ENCODE data around the gene NPBWR2.

The NPBWR2 gene, protein sequence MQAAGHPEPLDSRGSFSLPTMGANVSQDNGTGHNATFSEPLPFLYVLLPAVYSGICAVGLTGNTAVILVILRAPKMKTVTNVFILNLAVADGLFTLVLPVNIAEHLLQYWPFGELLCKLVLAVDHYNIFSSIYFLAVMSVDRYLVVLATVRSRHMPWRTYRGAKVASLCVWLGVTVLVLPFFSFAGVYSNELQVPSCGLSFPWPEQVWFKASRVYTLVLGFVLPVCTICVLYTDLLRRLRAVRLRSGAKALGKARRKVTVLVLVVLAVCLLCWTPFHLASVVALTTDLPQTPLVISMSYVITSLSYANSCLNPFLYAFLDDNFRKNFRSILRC

DNA sequence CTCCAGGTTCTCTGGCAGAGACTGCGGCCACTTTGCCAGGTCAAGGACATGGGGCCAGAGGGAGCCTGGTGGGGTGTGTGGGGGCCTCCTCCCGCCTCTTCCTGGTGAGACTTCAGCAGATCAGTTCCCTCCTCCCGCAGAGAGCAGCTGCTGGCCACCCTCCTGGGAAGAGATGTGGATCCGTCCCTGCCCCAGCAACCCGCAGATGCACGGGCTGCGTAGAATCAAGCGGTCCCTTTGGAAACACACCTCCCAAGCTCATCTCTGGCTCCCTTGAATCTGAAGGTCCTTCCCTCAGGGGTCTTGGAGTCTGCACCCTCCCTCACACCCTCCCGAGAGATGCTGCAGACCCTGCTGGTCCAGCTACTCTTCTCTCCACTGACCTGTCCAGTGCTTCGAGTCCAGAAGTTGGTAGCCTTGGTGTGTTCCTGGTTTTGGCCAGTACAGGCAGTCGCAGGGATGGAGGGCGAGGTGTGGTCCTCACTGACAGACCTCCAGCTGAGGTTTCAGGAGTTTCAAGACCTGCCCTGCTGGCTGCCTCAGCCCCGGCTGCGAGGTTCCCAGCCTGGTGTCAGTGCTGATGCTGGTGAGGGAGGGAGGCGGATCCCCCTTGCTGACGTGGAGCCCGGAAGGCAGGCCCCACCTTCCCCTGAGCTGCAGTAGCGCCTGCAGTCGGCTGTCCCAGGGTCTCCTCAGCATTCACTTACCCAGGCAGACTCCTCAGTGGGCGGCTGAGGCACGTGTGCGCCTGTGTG is at the start of gene NPBWR2:
Gene NPBWR2 (minus strand): TSS at position 585 of the 755 bp plus-strand sequence. CDS start 734 bp downstream, outside the sequence.
- peak; percentile 24 for DNase-seq

DNA sequence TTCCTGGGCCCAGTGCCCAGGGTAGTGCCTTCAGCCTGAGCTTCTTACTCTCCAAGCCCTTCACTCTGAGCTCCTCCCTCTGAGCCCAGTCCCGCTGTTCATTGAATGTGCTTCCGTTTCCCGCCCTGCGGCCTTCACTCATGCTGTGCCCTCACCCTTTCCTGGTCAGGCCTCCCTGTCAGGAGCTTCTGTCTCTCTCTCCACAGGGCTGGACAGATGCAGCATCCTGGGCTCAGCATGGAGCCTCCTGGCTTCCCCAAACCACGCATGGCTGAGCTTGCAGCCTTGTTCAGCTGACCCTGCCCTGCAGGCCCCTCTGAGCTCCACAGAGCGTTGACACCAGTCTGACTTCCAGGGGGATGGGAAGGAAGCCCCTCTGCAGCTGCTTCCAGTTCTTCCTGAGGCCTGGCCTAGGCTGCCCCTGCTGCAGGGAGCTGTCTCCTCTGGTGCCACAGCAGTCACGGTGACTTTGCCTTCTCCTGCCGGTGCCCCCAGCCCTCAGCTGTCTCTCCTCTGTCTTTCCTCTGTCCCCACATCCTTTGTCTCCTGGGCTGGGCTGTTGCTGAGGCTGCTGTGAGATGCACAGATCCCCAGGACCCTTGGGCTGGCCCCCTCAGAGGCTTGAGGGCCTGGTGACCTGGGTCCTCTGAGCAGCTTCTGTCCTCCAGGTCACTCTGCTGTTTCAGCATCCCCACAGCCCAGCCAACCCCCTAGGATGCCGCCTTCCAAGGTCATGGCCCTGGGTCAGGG is 48.9 kb upstream of the NPBWR2 start:
- no peak for DNase-seq

DNA sequence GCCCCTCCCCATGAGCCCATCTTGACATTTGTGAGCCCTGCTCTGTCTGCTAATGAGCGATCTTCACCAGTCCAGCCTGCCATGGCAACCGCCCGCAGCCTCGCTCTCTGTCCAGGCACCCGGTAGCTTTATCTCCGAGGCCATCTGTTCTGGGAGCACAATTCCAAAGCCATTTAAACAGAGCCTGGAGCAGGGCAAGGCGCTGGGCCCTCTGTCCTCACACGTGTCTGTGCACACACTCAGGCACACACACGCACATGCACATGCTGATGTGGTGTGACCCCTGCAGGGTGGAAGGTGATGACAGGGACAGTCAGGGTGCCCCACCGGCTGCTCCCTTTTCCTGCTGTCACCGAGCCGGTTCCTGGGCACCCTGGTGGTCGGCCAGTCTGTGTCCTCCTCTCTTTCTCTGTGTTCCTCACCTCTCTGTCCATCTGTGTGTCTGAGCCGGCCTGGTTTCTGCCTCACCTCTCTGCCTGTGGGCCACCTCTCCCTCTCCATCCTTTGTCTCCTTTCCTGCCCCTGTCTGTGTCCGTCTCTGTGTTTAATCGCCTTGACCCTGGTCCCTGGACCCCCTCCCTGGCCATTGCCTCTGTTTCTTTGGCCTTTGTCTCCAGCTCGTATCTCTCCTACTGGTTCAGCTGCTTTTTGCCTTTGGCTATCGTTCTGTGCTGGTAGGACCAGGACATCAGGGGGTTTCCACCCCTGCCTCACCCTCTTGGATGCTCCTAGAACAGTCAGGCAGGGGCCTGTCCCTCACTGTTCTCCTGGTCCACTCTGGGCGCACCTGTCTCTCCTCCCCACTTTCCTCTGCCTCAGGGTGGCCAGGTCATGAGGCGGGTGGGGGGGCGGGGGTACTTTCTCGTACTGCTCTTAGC is 48.1 kb upstream of the NPBWR2 start:
- no peak for DNase-seq

DNA sequence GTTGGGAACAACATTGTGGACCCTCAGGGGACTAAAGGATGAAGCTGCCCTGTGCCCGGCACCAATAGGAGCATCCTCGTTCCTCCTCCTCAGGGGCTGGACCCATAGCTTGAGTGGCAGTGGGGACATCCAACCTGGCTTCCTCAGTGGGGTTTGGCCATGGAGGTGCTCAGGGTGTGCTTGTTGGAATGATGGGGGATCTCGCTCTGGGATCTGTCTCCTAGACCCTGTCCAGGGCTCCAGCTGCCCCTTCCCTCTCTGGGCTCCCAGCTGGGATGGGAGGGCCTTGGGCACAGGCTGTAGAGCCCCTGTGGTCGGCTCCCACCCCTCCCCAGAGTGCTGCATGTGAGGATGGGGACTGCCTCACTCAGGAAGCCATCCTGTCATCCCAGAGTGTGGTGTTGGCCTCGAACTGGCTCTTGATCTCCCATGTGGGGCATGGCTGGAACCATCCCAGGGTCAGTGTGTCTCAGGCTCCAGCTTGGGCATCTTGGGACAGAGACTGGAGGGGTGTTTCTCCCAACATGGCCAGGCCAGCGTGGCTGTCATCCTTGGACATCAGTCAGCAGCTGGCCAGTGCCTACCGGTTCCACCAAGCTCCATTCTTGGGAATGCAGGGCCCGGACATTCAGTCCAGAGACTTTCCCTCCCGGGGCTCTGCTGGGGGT is 47.4 kb upstream of the NPBWR2 start:
- DNase-seq, result no peak

DNA sequence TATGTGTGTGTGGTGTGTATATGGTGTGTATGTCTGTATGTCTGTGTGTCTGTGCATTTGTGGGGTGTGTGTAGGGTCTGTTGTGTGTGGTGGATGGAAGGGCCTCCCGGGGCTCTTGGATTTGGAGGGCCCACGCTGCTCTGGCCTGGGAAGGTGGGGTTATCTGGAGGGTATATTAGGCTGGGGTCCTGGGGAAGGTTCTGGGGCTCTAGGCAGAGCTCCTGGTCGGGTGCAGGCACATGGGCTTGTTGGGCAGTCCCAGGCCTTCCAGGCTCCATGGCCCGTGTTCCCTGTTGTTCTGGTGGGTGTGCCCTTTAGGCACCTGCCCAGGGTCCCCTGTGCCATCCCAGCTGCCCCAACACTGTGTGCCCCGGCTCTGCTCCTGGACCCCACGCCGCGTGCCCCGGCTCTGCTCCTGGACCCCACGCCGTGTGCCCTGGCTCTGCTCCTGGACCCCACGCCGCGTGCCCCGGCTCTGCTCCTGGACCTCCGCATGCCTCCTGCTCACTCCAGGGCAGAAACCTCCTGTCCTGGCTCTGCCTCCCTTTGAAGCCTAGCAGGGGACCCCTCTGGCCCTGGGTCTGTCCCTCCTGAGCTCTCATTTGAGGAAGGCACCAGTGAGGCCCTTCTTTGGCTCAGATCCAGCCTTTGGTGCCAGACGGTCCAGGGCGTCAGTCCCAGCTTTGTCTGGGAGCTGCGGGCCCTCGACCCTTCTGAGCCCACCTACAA is 46.7 kb upstream of the NPBWR2 start:
- DNase-seq, result no peak

DNA sequence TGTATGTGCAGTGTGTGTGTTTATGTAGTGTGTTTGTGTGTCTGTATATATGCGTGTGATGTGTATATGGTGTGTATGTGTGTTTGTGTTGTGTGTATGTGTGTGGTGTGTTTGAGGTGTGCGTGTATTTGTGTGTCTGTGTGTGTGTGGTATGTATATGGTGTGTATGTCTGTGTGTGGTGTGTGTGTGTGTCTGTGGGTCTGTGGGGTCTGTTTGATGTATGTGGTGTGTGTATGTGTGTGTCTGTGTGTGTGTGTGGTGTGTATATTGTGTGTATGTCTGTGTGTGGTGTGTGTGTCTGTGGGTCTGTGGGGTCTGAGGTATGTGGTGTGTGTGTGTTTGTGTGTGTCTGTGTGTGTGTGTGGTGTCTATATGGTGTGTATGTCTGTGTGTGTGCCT is 46.0 kb upstream of the NPBWR2 start:
- no peak for DNase-seq

DNA sequence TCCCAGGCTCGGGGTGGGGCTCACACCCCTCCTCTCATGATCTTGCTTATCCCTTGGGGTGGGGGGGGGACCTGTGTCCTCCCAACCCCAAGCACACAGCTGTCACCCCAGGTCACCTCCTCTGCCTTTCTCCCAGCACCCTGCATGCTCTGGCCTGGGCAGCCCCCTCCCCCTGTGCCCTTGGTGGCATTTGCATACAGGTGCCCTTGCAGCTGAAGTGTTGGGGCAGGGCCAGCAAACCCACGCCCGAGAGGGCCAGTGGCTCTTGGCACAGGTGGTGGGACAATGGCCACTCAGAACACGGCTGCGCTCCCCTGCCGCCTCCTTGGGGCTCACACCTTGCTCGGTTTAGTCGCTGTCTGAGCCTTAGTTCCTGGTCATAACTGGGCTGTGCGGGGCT is 45.5 kb upstream of the NPBWR2 start:
- DNase-seq, result no peak

DNA sequence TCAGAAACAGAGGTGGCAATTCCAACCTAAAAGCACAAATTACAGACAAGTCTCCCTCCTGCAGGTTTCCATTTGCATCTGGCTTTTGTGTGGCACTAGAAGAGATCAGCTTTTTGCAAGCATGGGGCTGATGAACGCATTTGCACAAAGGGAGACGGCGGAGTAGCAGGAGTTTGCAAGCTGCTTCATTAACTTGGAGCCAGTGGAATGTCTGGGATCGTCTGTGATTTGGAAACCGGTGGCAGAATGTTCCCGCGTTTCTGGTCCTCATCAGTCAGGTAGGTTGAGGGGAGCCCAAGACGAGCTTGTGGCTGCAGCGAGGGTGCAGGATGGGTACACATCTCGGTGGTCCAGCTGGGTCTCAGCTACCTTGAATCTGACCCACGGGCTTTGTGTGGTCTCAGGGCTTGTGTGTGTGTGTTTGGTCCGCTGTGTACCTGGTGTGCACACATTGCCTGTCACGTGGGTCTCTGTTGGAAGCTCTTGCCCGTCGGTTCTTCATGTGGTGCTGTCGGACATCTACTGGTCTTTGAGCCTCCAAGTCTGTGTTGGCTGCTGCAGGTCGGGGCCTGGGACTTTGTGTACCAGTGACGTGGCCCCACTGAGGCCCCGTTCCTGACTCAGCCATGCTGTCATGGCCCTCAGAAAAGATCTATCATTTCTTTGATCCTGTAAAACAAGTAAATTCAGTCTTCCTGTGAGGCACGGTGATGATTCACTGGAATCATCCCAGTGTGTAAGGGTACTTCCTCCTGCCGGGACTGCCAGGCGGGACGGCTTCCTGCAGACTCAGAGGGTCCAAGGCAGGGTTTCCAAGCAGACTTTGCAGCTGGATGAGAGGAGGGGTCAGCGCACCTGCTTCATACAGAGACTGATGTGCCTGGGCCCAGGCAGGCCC is 44.5 kb upstream of the NPBWR2 start:
- no peak for DNase-seq

DNA sequence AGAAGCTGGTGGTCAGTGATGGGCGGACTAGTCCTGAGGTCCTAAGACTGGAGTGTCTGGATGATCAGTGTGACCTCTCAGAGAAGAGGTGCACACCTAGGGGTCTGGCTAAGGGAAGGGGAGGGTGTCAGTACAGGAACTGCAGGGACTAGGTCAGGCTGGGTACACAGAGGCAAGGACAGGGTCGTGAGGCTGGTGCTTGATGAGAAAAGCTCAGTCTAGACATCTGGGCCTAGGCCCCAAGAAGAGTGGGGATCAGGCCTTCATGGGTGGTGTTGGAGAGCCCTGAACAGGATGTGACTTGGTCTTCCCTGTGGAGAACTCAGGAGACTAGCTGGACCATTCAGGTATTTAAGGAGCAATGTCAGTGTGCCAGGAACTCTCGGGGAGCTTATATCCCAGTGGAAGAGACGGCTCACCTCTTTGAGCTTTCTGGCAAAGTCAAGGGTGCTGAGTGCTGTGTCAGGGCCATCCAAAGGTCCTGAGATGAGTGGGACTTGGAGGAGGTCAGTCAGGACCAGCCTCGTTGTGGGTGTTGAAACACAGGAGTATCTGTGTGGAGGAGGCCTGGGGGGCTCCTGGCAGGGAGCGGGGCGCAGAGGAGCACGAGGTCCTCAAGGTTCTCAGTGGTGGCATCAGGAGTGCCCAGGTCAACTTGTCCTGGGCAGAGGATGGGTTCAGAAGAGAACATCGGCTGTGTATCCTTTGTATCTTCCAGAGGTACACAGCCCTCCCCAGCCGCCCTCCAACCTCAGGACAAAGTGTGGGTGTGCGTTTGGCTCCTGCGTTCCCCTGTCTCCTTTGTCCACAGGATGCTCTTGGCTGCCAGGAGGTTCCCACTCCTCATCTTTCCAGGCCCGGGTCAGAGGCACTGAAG is 43.6 kb upstream of the NPBWR2 start:
- DNase-seq, result no peak

DNA sequence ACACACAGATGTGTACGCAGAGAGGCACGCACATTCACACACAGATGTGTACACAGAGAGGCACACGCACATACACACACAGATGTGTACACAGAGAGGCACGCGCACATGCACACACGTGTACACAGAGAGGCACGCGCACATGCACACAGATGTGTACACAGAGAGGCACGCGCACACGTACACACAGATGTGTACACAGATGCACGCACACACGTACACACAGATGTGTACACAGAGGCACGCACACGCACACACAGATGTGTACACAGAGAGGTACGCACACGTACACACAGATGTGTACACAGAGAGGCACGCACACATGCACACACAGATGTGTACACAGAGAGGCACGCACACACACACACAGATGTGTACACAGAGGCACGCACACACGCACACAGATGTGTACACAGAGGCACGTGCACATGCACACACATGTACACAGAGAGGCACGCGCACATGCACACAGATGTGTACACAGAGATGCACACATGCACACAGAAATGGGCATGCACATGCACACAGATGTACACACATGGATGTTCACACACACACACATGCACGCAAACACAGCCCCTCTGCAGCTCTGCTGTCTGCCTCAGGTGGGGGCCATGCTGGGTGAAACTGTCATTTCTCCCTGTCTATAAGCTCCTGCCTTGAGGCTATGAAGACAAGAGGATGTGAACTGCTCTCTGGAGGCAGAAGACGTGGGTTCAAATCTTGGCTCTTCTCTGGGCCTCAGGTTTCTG is 42.6 kb upstream of the NPBWR2 start:
- no peak for DNase-seq

DNA sequence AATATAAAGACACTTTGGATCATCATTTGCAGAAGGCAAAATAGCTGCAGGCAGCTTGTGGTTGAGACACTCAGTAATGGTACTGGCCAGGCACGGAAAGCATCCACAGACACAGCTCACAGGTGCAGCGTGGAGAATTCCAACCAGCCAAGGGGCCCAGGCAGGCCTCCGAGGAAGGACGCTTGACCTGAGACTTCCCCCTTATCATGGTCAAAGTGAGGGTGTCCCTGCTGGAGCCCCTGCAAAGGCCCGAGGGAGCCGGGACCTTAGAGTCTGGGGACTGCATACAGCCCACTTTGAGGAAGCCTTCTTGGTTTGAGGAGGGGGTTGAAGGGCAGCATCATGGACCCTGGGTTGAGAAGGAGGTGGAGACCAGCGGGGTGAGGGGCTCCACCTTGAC is 41.8 kb upstream of the NPBWR2 start:
- DNase-seq, result no peak

DNA sequence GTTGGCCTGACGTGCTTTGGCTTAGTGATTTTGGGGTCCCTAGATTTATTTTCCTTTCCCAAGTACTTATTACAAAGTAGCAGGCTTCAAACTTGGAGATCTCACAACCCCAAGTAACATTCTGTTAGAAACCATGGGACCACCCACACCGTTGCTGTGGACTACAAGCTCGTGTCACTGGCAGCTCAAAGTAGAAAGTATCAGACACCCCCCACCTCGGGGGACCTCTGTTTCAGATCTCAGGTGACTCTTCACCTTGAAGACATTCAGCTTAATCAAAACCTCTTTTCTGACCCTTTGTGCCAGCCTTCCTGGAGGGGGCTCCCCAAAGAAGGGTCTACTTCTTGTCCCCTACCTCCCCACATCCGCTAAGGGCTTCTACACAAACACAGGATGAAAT is 41.2 kb upstream of the NPBWR2 start:
- DNase-seq, result no peak

DNA sequence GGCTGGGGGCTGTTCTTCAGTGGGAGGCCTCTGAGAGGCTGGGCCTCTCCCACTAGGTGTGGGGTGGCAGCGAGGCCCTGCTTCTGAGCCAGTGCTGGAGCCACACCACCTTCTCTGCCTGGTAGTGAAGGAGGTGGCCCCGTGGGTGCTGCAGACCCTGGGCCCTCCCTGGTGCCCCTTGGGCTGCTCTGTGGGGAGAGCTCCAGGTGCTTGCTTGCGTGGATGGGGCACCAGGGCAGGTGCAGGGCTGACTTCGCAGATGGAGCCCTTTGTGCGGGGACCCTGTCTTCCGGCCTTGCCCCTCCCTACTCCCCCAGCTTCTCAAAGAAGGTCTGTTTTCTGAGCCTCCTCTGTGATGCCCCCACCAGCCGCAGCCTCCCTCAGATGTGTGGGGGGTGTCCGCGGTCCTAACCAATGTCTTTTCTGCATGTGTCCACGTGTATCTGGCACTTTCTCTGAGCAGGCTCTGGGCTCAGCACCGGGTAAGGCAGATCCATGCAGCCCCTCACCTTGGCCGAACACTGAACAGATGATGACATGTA is 39.6 kb upstream of the NPBWR2 start:
- DNase-seq, result no peak

DNA sequence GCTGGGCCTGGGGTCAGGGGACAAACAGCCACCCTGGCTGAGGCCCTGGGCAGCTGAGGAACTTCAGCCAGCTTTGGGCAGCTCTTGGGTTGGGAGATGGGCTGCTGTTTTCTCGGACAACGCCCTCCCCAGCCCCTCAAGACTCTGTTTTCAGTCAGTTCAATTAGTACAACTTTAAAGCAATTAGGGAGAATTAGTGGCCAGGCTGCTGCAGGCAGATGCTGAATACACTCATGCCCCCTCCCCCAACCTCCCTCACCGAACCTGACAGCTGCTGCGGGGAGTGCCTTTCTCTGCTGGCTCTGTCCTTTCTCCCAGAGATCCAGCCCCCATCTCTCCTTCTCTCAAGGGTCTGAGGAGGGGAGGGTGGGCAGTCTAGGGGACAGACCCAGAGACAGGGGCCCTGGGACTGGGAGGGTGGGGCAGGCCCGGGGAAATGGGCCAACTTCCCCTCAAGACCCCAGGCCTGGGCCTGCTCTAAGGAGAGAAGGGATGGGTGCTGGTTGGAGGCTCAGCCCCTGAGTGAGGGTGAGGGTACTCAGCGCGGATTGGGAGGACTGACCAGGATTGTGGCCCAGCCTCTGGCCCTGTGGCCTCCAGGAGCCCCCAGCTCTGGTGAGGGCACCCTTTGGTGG is 39.1 kb upstream of the NPBWR2 start:
- no peak for DNase-seq

DNA sequence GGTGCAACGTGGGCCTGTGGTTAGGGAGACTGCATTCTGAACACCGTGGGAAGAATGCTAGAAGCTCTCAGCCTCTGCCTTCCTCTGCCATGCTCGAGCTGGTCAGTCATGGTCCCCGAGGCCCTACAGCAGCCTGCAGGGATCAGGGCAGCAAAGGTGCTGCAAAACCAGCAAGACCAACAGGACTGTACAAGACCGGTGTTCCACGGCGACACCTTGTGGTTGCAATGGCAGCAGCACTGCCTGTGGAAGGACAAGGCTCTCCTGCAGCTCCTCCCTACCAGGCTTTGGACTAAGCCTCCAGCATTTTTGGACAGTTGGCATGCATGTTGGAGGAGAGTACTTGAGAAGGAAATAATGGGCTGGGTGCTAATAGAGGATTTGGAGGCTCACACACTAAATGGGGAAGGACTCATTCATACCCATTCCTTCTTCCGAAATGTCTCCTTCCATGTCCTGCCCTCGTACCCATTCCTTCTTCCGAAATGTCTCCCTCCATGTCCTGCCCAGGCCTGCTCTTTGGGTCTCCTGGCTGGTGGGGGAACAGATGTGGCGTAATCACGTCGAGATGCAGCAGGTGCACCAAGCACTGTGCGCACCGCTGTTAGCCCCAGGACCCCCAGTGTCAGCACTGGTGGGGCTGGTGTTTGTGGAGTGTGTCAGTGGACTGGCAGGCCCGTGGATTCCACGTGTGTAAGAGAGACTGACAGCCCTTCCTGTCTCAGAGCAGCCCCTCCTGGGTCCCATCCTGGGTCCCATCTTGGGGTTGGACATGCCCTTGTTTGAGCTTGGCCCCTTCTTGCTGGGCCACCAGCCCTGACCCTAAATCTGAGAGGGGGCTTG is 38.3 kb upstream of the NPBWR2 start:
- DNase-seq, result no peak

DNA sequence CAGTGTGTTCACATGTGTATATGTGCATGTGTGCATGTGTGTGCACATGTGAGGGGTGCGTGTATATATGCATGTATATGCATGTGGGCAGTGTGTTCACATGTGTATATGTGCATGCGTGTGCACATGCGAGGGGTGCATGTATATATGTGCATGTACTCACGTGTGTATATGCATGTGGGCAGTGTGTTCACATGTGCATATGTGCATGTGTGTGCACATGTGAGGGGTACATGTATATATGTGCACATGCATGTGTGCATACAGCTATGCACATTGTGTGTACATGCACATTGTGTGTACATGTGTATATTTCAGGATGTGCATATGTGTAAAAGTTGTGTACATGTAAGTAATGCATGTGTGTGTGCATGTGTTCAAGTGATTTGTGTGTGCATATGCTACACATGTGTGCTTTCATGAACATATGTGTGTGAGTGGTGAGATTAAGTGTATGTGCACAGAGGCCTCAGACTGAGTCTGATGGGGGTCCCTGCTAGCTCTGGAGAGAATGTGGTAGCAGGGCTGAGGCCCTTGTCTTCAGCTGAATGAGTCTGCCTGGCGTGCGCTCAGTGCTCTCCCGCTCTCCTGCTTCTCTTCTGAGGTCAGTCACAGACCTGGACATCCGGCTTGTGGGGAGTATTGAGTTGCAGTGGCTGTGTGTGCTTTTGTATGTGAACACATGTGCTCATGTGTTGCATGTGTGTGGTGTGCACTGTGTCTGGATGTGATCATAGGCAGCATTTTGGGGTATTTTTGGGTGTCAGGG is 37.0 kb upstream of the NPBWR2 start:
- no peak for DNase-seq
